Measurements from ENCODE around the gene PLCH2.

PLCH2 gene

GRCh38 chr1:2542246-2542915, 66.3 kb downstream of the PLCH2 start:
- Histone ChIP-seq H3K79me2 (ENCODE audit: insufficient read depth, low read length) (no peaks in the 10 kb centered on the region), H3K9me2 (replicated peaks; ENCODE audit: insufficient read depth, low read length) (no peaks in the 10 kb centered on the region), H3F3A (ENCODE audit: insufficient read depth) (no peaks in the 10 kb centered on the region), H3K36me3 (ENCODE audit: low read length) (no peaks in the 10 kb centered on the region), H2AFZ (ENCODE audit: low read depth, low read length, severe bottlenecking) (no peak overlapping the region), H3K4me3 (ENCODE audit: insufficient read depth, low read length, poor library complexity, severe bottlenecking) (no peak overlapping the region), H3K4me2 (ENCODE audit: low read depth, low read length, poor library complexity, severe bottlenecking) (no peak overlapping the region), H3K27ac (ENCODE audit: low read depth, low read length) (no peak overlapping the region), H3K9ac (ENCODE audit: low read length) (no peak overlapping the region), H3K9me3 (ENCODE audit: insufficient read depth, low read length) (no peaks in the 10 kb centered on the region), H3K27me3 (ENCODE audit: low read length) (no peaks in the 10 kb centered on the region), H4K20me1 (ENCODE audit: low read depth, low read length) (no peaks in the 10 kb centered on the region)
- TF ChIP-seq EZH2phosphoT487 (conservative IDR thresholded peaks at IDR 0.05; ENCODE audit: low read length), result no peak
- no peak for TF ChIP-seq CTCF (IDR thresholded peaks at IDR 0.05; ENCODE audit: insufficient read depth, low read length, poor library complexity, severe bottlenecking)

- Histone ChIP-seq H3K36me3 (ENCODE audit: low read length) (no peaks in the 10 kb centered on the region), H3K27ac (ENCODE audit: low read depth, low read length) (no peak overlapping the region), H3F3A (ENCODE audit: insufficient read depth) (no peaks in the 10 kb centered on the region), H3K4me3 (ENCODE audit: insufficient read depth, low read length, poor library complexity, severe bottlenecking) (no peak overlapping the region), H3K79me2 (ENCODE audit: insufficient read depth, low read length) (no peaks in the 10 kb centered on the region), H3K4me2 (ENCODE audit: low read depth, low read length, poor library complexity, severe bottlenecking) (no peak overlapping the region), H2AFZ (ENCODE audit: low read depth, low read length, severe bottlenecking) (no peak overlapping the region), H4K20me1 (ENCODE audit: low read depth, low read length) (no peaks in the 10 kb centered on the region), H3K9me2 (replicated peaks; ENCODE audit: insufficient read depth, low read length) (no peaks in the 10 kb centered on the region), H3K27me3 (ENCODE audit: low read length) (no peaks in the 10 kb centered on the region), H3K9ac (ENCODE audit: low read length) (no peak overlapping the region), H3K9me3 (ENCODE audit: insufficient read depth, low read length) (no peaks in the 10 kb centered on the region)
- no peak for TF ChIP-seq CTCF (IDR thresholded peaks at IDR 0.05; ENCODE audit: insufficient read depth, low read length, poor library complexity, severe bottlenecking)
- TF ChIP-seq EZH2phosphoT487 (conservative IDR thresholded peaks at IDR 0.05; ENCODE audit: low read length), result no peak
These were observed 67.5 kb downstream of the PLCH2 start for GRCh38 chr1:2543543-2544092.

GRCh38 chr1:2544093-2544874, 68.2 kb downstream of the PLCH2 start:
- Histone ChIP-seq H3K4me3 (ENCODE audit: insufficient read depth, low read length, poor library complexity, severe bottlenecking) (no peak overlapping the region), H3K27ac (ENCODE audit: low read depth, low read length) (no peak overlapping the region), H3K9me2 (replicated peaks; ENCODE audit: insufficient read depth, low read length) (no peaks in the 10 kb centered on the region), H3K79me2 (ENCODE audit: insufficient read depth, low read length) (no peaks in the 10 kb centered on the region), H3K4me2 (ENCODE audit: low read depth, low read length, poor library complexity, severe bottlenecking) (no peak overlapping the region), H3K36me3 (ENCODE audit: low read length) (no peaks in the 10 kb centered on the region), H3K9me3 (ENCODE audit: insufficient read depth, low read length) (no peaks in the 10 kb centered on the region), H3F3A (ENCODE audit: insufficient read depth) (no peaks in the 10 kb centered on the region), H4K20me1 (ENCODE audit: low read depth, low read length) (no peaks in the 10 kb centered on the region), H3K9ac (ENCODE audit: low read length) (no peak overlapping the region), H3K27me3 (ENCODE audit: low read length) (no peaks in the 10 kb centered on the region), H2AFZ (ENCODE audit: low read depth, low read length, severe bottlenecking) (no peak overlapping the region)
- TF ChIP-seq EZH2phosphoT487 (conservative IDR thresholded peaks at IDR 0.05; ENCODE audit: low read length) (no peak), CTCF (IDR thresholded peaks at IDR 0.05; ENCODE audit: insufficient read depth, low read length, poor library complexity, severe bottlenecking) (no peak)
